ENCODE measurements around the gene KRT1.
A peak's percentile ranks its signal among the peaks of the same experiment; 100 is the strongest.

Gene KRT1

GRCh38 chr12:52692254-52692653 is 12.0 kb upstream of the KRT1 start:
- no peak for TF ChIP-seq POLR2A (IDR thresholded peaks at IDR 0.05; ENCODE audit: low read length)
- no peak for TF ChIP-seq GATA1 (IDR thresholded peaks at IDR 0.05; ENCODE audit: low read depth, low read length)
- peak; percentile 28 to 30 for DNase-seq

DNA sequence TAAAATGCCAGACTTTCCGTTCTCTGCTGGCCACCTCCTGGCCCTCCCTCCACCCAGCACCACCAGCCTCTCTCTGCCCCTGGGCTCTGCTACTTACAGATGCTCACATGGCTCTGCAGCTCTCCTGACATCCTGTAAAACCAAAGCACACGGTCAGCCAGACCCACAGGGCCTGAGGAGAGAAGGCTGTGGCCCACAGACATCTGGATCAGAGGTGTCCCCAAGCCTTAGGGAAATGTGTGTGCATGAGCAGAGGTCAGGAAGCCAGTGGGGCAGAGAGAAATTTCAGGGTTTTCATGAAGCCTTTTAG is 11.6 kb upstream of the KRT1 start:
- no peak for DNase-seq
- TF ChIP-seq POLR2A (IDR thresholded peaks at IDR 0.05; ENCODE audit: low read length) (no peak), GATA1 (IDR thresholded peaks at IDR 0.05; ENCODE audit: low read depth, low read length) (no peak)

- DNase-seq, result peak; percentile 54 to 66
- TF ChIP-seq POLR2A (IDR thresholded peaks at IDR 0.05; ENCODE audit: low read length), result no peak
Observed at GRCh38 chr12:52691076-52691840, 11.1 kb upstream of the KRT1 start.

DNA sequence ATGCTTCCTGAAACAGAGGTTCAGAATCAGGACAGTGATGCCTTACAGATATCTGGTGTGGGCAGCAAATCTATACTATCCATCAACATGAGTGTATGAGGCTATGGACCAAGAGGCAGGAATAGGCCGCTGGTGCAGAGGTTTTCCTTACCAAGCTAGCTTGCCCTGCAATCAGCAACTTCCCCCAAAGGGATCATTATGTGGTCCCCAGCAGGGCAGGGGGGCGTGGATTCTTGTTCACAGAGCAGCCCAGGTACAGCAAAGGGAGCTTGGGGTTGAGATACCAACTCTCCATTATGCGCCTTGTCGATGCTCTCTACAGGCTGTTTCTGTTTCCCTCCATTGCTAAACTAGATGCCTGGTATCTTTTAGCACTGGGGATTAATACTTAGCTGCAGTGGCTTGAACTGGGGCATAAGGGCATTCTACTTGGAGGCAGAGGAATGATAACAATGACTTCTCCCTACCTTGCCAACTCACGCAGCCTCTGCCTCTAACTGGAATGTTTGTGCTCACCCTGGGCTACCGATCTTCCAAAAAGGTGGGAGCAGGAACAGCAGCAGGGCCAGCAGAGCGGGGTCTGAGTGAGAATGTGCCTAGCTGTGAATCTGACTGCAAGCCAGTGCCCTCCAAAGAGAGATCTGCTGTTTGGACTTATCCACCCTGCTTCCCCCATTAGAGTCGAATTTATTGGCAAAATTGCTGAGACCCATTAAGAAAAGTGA is 10.3 kb upstream of the KRT1 start:
- TF ChIP-seq GATA1 (IDR thresholded peaks at IDR 0.05; ENCODE audit: low read depth, low read length), result no peak
- TF ChIP-seq POLR2A (IDR thresholded peaks at IDR 0.05; ENCODE audit: low read length), result no peak
- no peak for DNase-seq

DNA sequence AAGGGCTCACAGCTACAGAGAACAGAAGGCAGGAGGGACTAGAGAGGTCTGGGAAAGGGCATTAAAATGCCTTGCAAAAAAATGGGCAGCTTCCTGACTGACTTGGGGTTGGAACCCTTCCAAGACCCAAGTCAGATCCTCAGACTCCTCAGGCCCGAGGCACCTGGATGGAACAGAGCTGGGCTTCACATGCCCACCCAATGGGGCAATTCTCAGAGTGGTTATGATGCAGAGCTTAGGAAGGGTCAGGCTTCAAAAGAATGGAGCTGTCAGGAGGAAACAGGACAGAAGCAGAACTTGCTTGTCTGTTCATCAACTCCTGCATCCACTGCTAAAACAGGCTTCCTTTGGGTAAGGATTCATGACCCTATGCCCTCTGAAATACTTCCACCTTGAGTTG is 9.7 kb upstream of the KRT1 start:
- no peak for DNase-seq
- no peak for TF ChIP-seq GATA1 (IDR thresholded peaks at IDR 0.05; ENCODE audit: low read depth, low read length)
- no peak for TF ChIP-seq POLR2A (IDR thresholded peaks at IDR 0.05; ENCODE audit: low read length)

GRCh38 chr12:52689239-52689638 is 9.0 kb upstream of the KRT1 start:
- TF ChIP-seq GATA1 (IDR thresholded peaks at IDR 0.05; ENCODE audit: low read depth, low read length) (no peak), POLR2A (IDR thresholded peaks at IDR 0.05; ENCODE audit: low read length) (no peak)

GRCh38 chr12:52688481-52688880 is 8.3 kb upstream of the KRT1 start:
- no peak for DNase-seq
- TF ChIP-seq GATA1 (IDR thresholded peaks at IDR 0.05; ENCODE audit: low read depth, low read length) (no peak), POLR2A (IDR thresholded peaks at IDR 0.05; ENCODE audit: low read length) (no peak)

More at GRCh38 chr12:52689239-52689638, 9.0 kb upstream of the KRT1 start:
- no peak for DNase-seq

DNA sequence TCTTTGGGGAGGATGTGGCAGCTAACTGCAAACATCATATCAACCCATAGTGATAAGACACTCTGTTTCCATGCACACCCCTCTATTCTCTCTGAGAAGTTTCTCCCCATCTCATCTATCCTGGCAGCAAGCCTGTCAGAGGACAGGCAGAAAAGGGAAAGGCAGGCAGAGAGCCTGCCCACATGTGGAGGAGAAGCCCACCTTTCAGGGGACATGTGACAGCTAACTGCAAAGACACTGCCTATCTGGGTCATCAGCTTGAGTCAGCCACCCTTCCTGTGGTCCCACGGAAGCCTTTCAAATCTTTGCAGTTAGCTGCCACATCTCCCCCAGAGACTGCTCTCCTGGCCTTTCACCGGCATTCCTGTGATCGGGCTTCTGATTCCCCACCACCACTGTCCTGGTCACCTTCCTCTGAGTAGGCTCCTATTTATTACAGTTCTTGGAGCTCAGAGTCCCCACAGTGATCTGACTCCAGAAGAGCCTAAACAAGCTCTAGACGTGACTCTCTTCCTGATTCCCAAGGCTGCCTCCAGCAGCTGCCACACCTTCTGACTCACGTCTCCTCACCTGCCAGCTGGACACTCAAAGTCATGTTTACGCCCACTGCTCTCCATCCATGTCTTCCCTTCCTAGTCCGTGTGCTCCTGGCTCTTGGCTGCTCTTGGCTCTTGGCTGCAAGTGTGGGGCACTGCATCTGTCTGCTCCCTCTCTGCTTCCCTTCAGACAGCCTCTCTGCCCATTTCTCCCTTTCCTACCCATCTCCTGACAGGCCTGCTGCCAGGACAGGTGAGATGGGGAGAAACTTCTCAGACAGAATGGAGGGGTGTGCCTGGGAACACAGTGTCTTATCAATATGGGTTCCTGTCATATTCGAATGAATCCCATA is 7.5 kb upstream of the KRT1 start:
- DNase-seq, result peak; percentile 18 to 27
- no peak for TF ChIP-seq GATA1 (IDR thresholded peaks at IDR 0.05; ENCODE audit: low read depth, low read length)
- no peak for TF ChIP-seq POLR2A (IDR thresholded peaks at IDR 0.05; ENCODE audit: low read length)

GRCh38 chr12:52686756-52687487 is 6.7 kb upstream of the KRT1 start:
- no peak for DNase-seq
- TF ChIP-seq POLR2A (IDR thresholded peaks at IDR 0.05; ENCODE audit: low read length), result no peak
- no peak for TF ChIP-seq GATA1 (IDR thresholded peaks at IDR 0.05; ENCODE audit: low read depth, low read length)

- DNase-seq, result no peak
- no peak for TF ChIP-seq POLR2A (IDR thresholded peaks at IDR 0.05; ENCODE audit: low read length)
- no peak for TF ChIP-seq GATA1 (IDR thresholded peaks at IDR 0.05; ENCODE audit: low read depth, low read length)
Observed at GRCh38 chr12:52686063-52686462, 5.9 kb upstream of the KRT1 start.

- no peak for DNase-seq
- TF ChIP-seq GATA1 (IDR thresholded peaks at IDR 0.05; ENCODE audit: low read depth, low read length) (no peak), POLR2A (IDR thresholded peaks at IDR 0.05; ENCODE audit: low read length) (no peak)
Observed at GRCh38 chr12:52685406-52685890, 5.2 kb upstream of the KRT1 start.

- no peak for DNase-seq
- TF ChIP-seq POLR2A (IDR thresholded peaks at IDR 0.05; ENCODE audit: low read length) (no peak), GATA1 (IDR thresholded peaks at IDR 0.05; ENCODE audit: low read depth, low read length) (no peak)
Observed at GRCh38 chr12:52684431-52684830, 4.2 kb upstream of the KRT1 start.

GRCh38 chr12:52683575-52684300 is 3.5 kb upstream of the KRT1 start:
- no peak for DNase-seq

More at GRCh38 chr12:52683575-52684300, 3.5 kb upstream of the KRT1 start:
- no peak for TF ChIP-seq GATA1 (IDR thresholded peaks at IDR 0.05; ENCODE audit: low read depth, low read length)
- TF ChIP-seq POLR2A (IDR thresholded peaks at IDR 0.05; ENCODE audit: low read length), result no peak

Measured in erythroblast (primary cell).